GM10248 (cell line): Measurements from ENCODE around the gene HMG20B.

Source experiments
- CTCF ChIA-PET: fragments of 300-600 bp; sonication (Branson Sonifier 250); formaldehyde crosslinking; extraction: SDS; loops from one replicate; lab custom pipeline; 2021; ENCODE audit warnings: antibody characterized with exemption; lab: Yijun Ruan, JAX
- POLR2A ChIA-PET: fragments of 350-650 bp; sonication (Branson Sonifier 250); formaldehyde crosslinking; extraction: SDS; loops from one replicate; lab custom pipeline; 2020; ENCODE audit warnings: antibody characterized with exemption; lab: Yijun Ruan, JAX
- DNase-seq: peaks from one replicate; pipeline ENCODE4 v3.0.0; 2012; ENCODE audit errors: extremely low spot score
- CTCF ChIP-seq: IDR thresholded peaks from 2 replicates; pipeline ENCODE4 v1.5.1; 2012; ENCODE audit warnings: mild to moderate bottlenecking, low read depth; ENCODE audit errors: extremely low read depth, missing control alignments, control extremely low read depth

The HMG20B gene

GRCh38 chr19:3555653-3556422, 16.9 kb upstream of the HMG20B start:
- no peak for DNase-seq
- POLR2A ChIA-PET, result interaction anchor here (0.5 to 0.8 kb wide), 2 partner anchors 73 to 135 kb away, joined by 4 read pairs; no protein-coding TSS in a partner anchor
- no peak for TF ChIP-seq CTCF
- CTCF ChIA-PET, result interaction anchor here (1.1 to 7.4 kb wide), 5 partner anchors 10 to 251 kb away, joined by 3 to 68 read pairs (median 5); no protein-coding TSS in a partner anchor

- ChIA-PET POLR2A (interaction anchor here (0.5 to 0.8 kb wide), 4 partner anchors 68 to 436 kb away, joined by 3 to 4 read pairs (median 4); no protein-coding TSS in a partner anchor), CTCF (interaction anchor here (1.1 to 7.4 kb wide), 5 partner anchors 11 to 252 kb away, joined by 3 to 68 read pairs (median 5); no protein-coding TSS in a partner anchor)
- no peak for TF ChIP-seq CTCF
- DNase-seq, result no peak
Observed at GRCh38 chr19:3556423-3556977, 16.2 kb upstream of the HMG20B start.

DNA sequence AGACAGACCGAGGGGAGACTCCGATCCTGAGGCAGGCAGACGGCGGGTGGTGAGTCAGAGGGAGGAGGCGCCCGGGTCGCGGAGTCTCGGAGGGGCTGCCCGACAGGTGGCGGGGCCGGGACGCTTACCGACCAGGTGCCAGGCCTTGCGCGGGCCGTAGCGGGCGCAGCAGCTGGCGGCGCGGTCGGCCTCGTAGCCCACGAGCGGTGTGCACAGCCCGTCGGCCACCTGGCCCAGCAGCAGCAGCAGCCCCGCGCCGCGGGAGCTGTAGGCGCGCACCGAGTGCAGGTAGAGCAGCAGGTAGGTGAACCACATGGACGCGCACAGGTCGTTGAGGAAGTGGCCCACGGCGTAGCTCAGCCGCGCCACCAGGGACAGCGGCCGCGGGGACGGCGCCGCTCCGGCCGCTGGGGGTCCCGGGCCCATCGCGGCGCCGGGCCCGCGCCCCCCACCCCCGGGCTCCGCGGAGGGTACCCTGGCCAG, 15.7 kb upstream of the HMG20B start:
- DNase-seq, result no peak
- no peak for TF ChIP-seq CTCF
- ChIA-PET CTCF (interaction anchor here (1.1 to 7.4 kb wide), 6 partner anchors 11 to 252 kb away, joined by 3 to 68 read pairs (median 5); no protein-coding TSS in a partner anchor), POLR2A (interaction anchor here (0.5 to 0.8 kb wide), 3 partner anchors 68 to 435 kb away, joined by 3 to 4 read pairs (median 3); no protein-coding TSS in a partner anchor)

DNA sequence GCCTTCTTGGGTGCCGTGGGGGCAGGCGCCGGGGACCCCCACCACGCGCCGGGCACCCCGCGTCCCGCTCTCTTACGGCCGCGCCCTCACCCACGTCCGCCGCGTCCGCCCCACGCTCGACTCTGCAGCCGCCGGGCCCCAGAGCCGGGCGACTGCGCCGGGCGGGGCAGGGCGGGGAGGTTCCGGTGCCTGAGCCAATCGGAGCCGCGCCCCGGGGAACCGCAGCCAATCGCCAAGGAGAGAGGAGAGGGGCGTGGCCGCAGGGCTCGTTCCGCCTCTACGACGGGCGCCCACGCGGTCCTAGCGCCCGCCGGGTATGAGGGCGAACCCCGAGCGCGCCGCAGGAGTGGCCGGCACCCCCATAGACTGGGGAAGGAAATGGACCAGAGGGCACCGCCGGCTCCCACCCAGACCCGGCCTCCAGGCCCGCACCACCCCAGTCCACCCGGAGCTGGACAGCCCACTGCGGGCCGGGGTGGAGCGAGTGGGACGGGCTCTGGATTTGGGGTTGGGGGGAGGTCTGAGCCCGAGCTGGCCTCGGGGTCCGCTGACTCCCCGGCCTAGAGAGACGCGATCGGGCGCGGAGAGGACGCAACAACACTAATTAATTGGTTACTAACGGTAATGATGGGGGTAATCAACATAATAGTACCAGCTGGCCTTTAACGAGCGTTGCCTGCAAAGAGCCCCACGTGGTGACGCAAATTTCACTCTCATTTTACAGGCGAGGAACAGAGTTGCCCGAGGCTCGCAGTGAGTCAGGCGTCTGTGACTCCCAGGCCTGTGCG, 15.1 kb upstream of the HMG20B start, which contains the start of gene MFSD12:
MFSD12 (minus strand) TSS at position 126 of the 788 bp plus-strand sequence. CDS start 183 bp downstream, outside the sequence.
- ChIA-PET CTCF (interaction anchor here (1.1 to 7.4 kb wide), 6 partner anchors 10 to 253 kb away, joined by 3 to 68 read pairs (median 5); no protein-coding TSS in a partner anchor), POLR2A (no interaction called here)
- TF ChIP-seq CTCF, result no peak
- DNase-seq, result peak; percentile 100

- DNase-seq, result no peak
- POLR2A ChIA-PET, result no interaction called here
- CTCF ChIA-PET, result interaction anchor here (1.3 kb wide), 1 partner anchor 19 kb away, joined by 5 read pairs; no protein-coding TSS in a partner anchor
- no peak for TF ChIP-seq CTCF
Observed at GRCh38 chr19:3563709-3564524, 8.8 kb upstream of the HMG20B start.
